ENCODE results near the gene CD2AP. TPM values are rescaled to one million over a fixed set of nuclear protein-coding genes. Genes with fewer than 3 reads are reported as not detected.

Gene CD2AP
- polyA plus RNA-seq, 1 experiment: 2.2 TPM

DNA sequence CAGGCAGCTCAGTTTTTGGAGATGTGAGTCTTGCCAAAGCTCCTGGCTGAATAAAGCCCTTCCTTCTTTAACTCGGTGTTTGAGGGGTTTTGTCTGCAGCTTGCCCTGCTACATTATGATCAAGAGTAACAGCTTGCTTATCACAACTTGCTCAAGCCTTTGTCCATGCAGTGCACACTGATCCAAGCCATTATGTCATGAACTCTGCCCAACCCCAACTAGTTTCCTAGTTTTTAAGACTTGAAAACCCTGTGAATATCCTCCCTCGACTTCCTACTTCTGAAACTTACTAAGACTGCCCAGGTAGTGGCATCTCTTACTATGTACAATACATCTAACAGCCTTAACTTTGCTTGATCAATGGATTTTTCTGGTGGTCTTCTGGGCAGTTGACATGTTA, 170.4 kb downstream of the CD2AP start:
- ChIA-PET POLR2A (no interaction called here), CTCF (no interaction called here)
- Histone ChIP-seq H3K27me3 (ENCODE audit: control insufficient read depth, insufficient read depth, low read length) (0 out of 2 replicates have a peak, but pooled peaks cover 1% of the 10 kb centered on the region), H3K4me3 (ENCODE audit: low read depth, low read length) (no peak overlapping the region), H3K36me3 (ENCODE audit: control insufficient read depth, insufficient read depth, low read length) (no peaks in the 10 kb centered on the region)
- DNase-seq (ENCODE audit: low read depth): no peak
- no peak for TF ChIP-seq CTCF (IDR thresholded peaks at IDR 0.05; ENCODE audit: insufficient read depth, low read depth, low read length)

DNA sequence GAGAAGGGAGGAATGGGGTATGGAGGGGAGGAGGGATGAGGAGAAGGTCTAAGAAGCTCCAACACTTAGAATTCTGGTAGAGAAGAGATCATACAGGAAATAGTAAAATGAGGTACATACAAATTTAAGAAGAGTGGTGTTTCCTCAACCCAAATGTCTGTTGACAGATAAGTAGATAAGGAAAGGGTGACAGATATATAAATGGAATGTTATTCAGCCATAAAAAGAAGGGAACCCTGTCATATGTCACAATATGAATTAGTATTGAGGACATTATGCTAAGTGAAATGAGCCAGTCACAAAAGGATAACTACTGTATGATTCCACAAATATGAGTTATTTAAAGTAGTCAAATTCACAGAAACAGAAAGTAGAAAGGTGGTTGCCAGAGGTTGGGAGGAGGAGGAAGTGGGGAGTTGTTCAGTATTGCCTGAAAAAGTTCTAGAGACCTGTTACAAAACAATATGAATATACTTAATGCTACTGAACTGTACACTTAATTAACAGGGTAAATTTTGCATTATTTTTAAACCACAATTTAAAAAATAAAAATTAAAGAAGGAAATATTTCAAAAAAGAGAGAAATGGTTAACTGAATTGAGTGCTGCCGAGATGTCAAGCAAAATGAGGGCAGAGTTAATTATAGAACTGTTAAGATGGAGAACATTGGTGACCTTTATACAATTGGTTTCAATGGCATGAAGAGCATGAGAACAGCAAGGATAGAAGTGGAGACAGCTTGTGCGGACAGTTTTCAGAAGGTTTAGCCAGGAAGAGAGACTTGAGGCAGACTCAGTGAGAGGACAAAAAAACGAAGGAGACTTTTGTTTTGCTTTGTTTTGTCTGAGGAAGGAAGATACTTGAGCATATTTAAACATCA, 173.2 kb downstream of the CD2AP start:
- ChIA-PET CTCF (interaction anchor here (0.9 kb wide), 1 partner anchor 10 kb away, joined by 3 read pairs; no protein-coding TSS in a partner anchor), POLR2A (no interaction called here)
- TF ChIP-seq CTCF (IDR thresholded peaks at IDR 0.05; ENCODE audit: insufficient read depth, low read depth, low read length): no peak
- 0 out of 2 replicates have a peak, but pooled peaks cover 1% of the 10 kb centered on the region for H3K27me3 ChIP-seq (ENCODE audit: control insufficient read depth, insufficient read depth, low read length)
- no peak overlapping the region for H3K4me3 ChIP-seq (ENCODE audit: low read depth, low read length)
- no peak for DNase-seq (ENCODE audit: low read depth)
- H3K36me3 ChIP-seq (ENCODE audit: control insufficient read depth, insufficient read depth, low read length): no peaks in the 10 kb centered on the region

DNA sequence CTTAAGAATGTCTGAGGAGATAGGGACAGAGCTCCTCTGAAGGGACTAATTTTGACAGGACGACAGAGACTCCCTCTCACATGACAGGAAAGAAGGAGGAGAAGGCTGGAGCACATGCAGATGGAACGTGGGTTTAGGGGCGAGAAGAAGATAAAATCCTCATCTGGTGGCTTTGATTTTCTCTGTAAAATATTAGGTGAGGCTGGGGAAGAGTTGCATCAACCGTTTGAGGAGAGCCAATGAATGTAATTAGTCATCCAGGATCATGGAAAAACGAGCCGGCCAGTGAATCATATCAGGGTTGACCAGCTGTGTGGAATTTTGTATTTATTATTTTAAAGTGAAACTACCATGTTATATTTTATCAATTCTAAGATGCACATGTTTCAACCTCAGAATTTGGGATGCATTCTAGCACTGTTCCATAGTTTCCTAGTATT, 173.9 kb downstream of the CD2AP start:
- Histone ChIP-seq H3K36me3 (ENCODE audit: control insufficient read depth, insufficient read depth, low read length) (no peaks in the 10 kb centered on the region), H3K4me3 (ENCODE audit: low read depth, low read length) (no peak overlapping the region), H3K27me3 (ENCODE audit: control insufficient read depth, insufficient read depth, low read length) (0 out of 2 replicates have a peak, but pooled peaks cover 1% of the 10 kb centered on the region)
- ChIA-PET CTCF (no interaction called here), POLR2A (no interaction called here)
- DNase-seq (ENCODE audit: low read depth): peak; percentile 4
- no peak for TF ChIP-seq CTCF (IDR thresholded peaks at IDR 0.05; ENCODE audit: insufficient read depth, low read depth, low read length)

- no peak for TF ChIP-seq CTCF (IDR thresholded peaks at IDR 0.05; ENCODE audit: insufficient read depth, low read depth, low read length)
- H3K4me3 ChIP-seq (ENCODE audit: low read depth, low read length): no peak overlapping the region
- H3K36me3 ChIP-seq (ENCODE audit: control insufficient read depth, insufficient read depth, low read length): no peaks in the 10 kb centered on the region
- H3K27me3 ChIP-seq (ENCODE audit: control insufficient read depth, insufficient read depth, low read length): 0 out of 2 replicates have a peak, but pooled peaks cover 1% of the 10 kb centered on the region
- POLR2A ChIA-PET: no interaction called here
- DNase-seq (ENCODE audit: low read depth): no peak
- CTCF ChIA-PET: interaction anchor here (1.3 kb wide), 1 partner anchor 23 kb away, joined by 7 read pairs; no protein-coding TSS in a partner anchor
Measured at GRCh38 chr6:47653706-47654105, 176.1 kb downstream of the CD2AP start.

DNA sequence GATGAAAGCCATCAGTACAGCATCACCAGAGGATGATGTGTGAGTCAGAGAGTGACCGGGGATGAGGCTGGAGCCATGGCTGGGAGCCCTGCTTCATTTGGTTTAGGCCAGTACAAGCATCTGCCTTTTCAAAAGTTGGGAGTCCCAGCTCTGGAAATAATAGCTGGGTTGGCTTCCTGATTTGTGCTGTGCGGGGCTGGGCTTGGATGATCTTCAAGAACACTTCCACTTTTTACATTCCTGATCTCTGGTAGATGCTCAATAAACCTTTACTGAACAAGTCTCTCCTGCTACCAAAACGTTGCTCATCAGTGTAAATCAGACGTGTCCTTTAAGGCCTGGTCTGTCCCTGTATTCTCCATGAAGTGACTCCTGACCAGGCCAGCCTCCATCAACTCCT, 176.7 kb downstream of the CD2AP start:
- CTCF ChIA-PET: no interaction called here
- Histone ChIP-seq H3K27me3 (ENCODE audit: control insufficient read depth, insufficient read depth, low read length) (0 out of 2 replicates have a peak, but pooled peaks cover under 1% of the 10 kb centered on the region), H3K36me3 (ENCODE audit: control insufficient read depth, insufficient read depth, low read length) (no peaks in the 10 kb centered on the region), H3K4me3 (ENCODE audit: low read depth, low read length) (no peak overlapping the region)
- no peak for DNase-seq (ENCODE audit: low read depth)
- POLR2A ChIA-PET: no interaction called here
- no peak for TF ChIP-seq CTCF (IDR thresholded peaks at IDR 0.05; ENCODE audit: insufficient read depth, low read depth, low read length)

Data from BJ (cell line).